Measurements from ENCODE around the gene ERG28. TPM values are rescaled to one million over a fixed set of nuclear protein-coding genes. Genes with fewer than 3 reads are reported as not detected.

Gene ERG28
- total and polyA plus RNA-seq, 2 donors (not counting 3 experiments of a cell fraction or from before 2014, with no cell fraction given): 31.9 to 46.0 TPM

- intact Hi-C loops (cut with micrococcal nuclease) (loop anchor here (5.0 kb wide), 1 partner anchor 124 kb away; the partner anchor contains the start of gene BATF), dilution Hi-C loops (cut with MboI; ENCODE audit: extremely low pct_ligation_motif_present, low sequenced_read_pairs) (no loop called here)
- peaks cover 8 to 13% of the 10 kb centered on the region in 2 experiments for H3K36me3 ChIP-seq (ENCODE audit: control insufficient read depth in 2 of 2, extremely low read depth in 1 of 2, insufficient read depth in 2 of 2, low read length in 2 of 2)
- DNase-seq (ENCODE audit: low read depth, low spot score) (no peak), FAIRE-seq (no peak)
- H3K9me3 ChIP-seq (replicated peaks; ENCODE audit: control insufficient read depth, insufficient read depth, low read length): no peaks in the 10 kb centered on the region
- H3K4me3 ChIP-seq (replicated peaks in 1 of 3; ENCODE audit: insufficient read depth in 1 of 3, low read depth in 1 of 3, low read length in 3 of 3): no peak overlapping the region
- no TSS peak for BruUV-seq (replicated peaks)
- POLR2A ChIA-PET: no interaction called here
- no peaks in the 10 kb centered on the region for H4K20me1 ChIP-seq (replicated peaks; ENCODE audit: control insufficient read depth, extremely low read depth, insufficient read depth, low read length)
- H3K27me3 ChIP-seq (ENCODE audit: control insufficient read depth in 2 of 2, insufficient read depth in 2 of 2, low read length in 2 of 2): no peaks in the 10 kb centered on the region
- H3K27ac ChIP-seq (ENCODE audit: insufficient read depth, low read depth, low read length): no peak overlapping the region
- H3K4me1 ChIP-seq (ENCODE audit: control insufficient read depth, extremely low read depth, insufficient read depth, low read length): peaks cover 16% of the 10 kb centered on the region
- H2AFZ ChIP-seq (ENCODE audit: low read depth, low read length): no peak overlapping the region
- no peaks in the 10 kb centered on the region for H3K9me1 ChIP-seq (replicated peaks; ENCODE audit: control insufficient read depth, extremely low read depth, insufficient read depth, low read length)
- CTCF ChIA-PET: interaction anchor here (0.9 to 14.6 kb wide), 4 partner anchors 7 to 86 kb away, joined by 3 to 309 read pairs (median 5); partner anchors contain the start of gene FLVCR2
- no peak overlapping the region for H3K4me2 ChIP-seq (ENCODE audit: insufficient read depth, low read length)
- H3K9ac ChIP-seq (replicated peaks; ENCODE audit: extremely low read depth, insufficient read depth, low read length): no peak overlapping the region
- H3K79me2 ChIP-seq (ENCODE audit: control insufficient read depth, insufficient read depth, low read length): no peaks in the 10 kb centered on the region
- no peak for TF ChIP-seq MYC (IDR thresholded peaks at IDR 0.05; ENCODE audit: low read depth, low read length)
- TF ChIP-seq GATA2 (IDR thresholded peaks at IDR 0.05; ENCODE audit: insufficient read depth, insufficient read length, low read depth, low read length): no peak
- no peak for TF ChIP-seq FOS (IDR thresholded peaks at IDR 0.05; ENCODE audit: borderline replicate concordance, insufficient read depth, low read length)
- no peak for TF ChIP-seq JUN (IDR thresholded peaks at IDR 0.05; ENCODE audit: borderline replicate concordance, insufficient read depth, insufficient read length, low read depth)
- no peak for TF ChIP-seq POLR2AphosphoS5 (IDR thresholded peaks at IDR 0.05; ENCODE audit: insufficient read depth, low read depth, low read length)
- TF ChIP-seq POLR2A (IDR thresholded peaks at IDR 0.05; ENCODE audit: low read depth, low read length): no peak
- TF ChIP-seq CTCF (IDR thresholded peaks at IDR 0.05; ENCODE audit: extremely low read depth in 1 of 2, insufficient read depth in 1 of 2, low read depth in 1 of 2, low read length in 2 of 2): no peak
- no peak for TF ChIP-seq EZH2 (IDR thresholded peaks at IDR 0.05; ENCODE audit: borderline replicate concordance, low read depth, low read length, severe bottlenecking)
- TF ChIP-seq, protein P1, sequence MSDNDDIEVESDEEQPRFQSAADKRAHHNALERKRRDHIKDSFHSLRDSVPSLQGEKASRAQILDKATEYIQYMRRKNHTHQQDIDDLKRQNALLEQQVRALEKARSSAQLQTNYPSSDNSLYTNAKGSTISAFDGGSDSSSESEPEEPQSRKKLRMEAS (IDR thresholded peaks at IDR 0.05; ENCODE audit: insufficient read depth, insufficient read length): no peak
Observed at GRCh38 chr14:75646762-75647161, 13.9 kb downstream of the ERG28 start.
